GM19463 (cell line): Measurements from ENCODE around the gene CPEB4.
A peak's percentile ranks its signal among the peaks of the same experiment; 100 is the strongest.

Source experiments
- ATAC-seq: cut with Tn5 transposase; IDR thresholded peaks from one replicate; pipeline ENCODE4 v1.9.1; 2021; ENCODE audit warnings: mild to moderate bottlenecking, moderate library complexity; ENCODE audit not compliant: unreplicated experiment

Gene CPEB4

GRCh38 chr5:173887610-173888472 lies at the start of gene CPEB4:
TSS of gene CPEB4 (plus strand) at chr5:173888349. CDS start at chr5:173889734, 1,385 bp downstream.
- peak; percentile 91 for ATAC-seq

GRCh38 chr5:173839117-173839713 lies 48.9 kb upstream of the CPEB4 start:
- no peak for ATAC-seq

GRCh38 chr5:173840111-173840983 lies 47.8 kb upstream of the CPEB4 start:
- no peak for ATAC-seq

- ATAC-seq = no peak
Observed at GRCh38 chr5:173841710-173842109, 46.4 kb upstream of the CPEB4 start.

GRCh38 chr5:173843794-173844193 lies 44.4 kb upstream of the CPEB4 start:
- ATAC-seq = no peak

GRCh38 chr5:173845321-173845720 lies 42.8 kb upstream of the CPEB4 start:
- no peak for ATAC-seq

- no peak for ATAC-seq
Observed at GRCh38 chr5:173846929-173847501, 41.1 kb upstream of the CPEB4 start.

GRCh38 chr5:173848986-173849596 lies 39.1 kb upstream of the CPEB4 start:
- no peak for ATAC-seq

GRCh38 chr5:173849908-173850307 lies 38.2 kb upstream of the CPEB4 start:
- ATAC-seq = no peak

GRCh38 chr5:173850659-173851058 lies 37.5 kb upstream of the CPEB4 start:
- ATAC-seq = no peak

GRCh38 chr5:173851595-173852243 lies 36.4 kb upstream of the CPEB4 start:
- ATAC-seq = no peak

- ATAC-seq = no peak
Observed at GRCh38 chr5:173852790-173853359, 35.3 kb upstream of the CPEB4 start.

GRCh38 chr5:173853370-173854131 lies 34.6 kb upstream of the CPEB4 start:
- ATAC-seq = no peak

GRCh38 chr5:173855162-173855994 lies 32.8 kb upstream of the CPEB4 start:
- no peak for ATAC-seq

GRCh38 chr5:173855995-173856656 lies 32.0 kb upstream of the CPEB4 start:
- no peak for ATAC-seq

GRCh38 chr5:173857234-173857633 lies 30.9 kb upstream of the CPEB4 start:
- no peak for ATAC-seq

GRCh38 chr5:173858021-173858669 lies 30.0 kb upstream of the CPEB4 start:
- ATAC-seq = no peak
